ENCODE data around the gene ATG5. TPM values are rescaled to one million over a fixed set of nuclear protein-coding genes. Genes with fewer than 3 reads are reported as not detected.

ATG5 gene
- total RNA-seq, 1 donor from 2014 or later = 39.3 TPM

DNA sequence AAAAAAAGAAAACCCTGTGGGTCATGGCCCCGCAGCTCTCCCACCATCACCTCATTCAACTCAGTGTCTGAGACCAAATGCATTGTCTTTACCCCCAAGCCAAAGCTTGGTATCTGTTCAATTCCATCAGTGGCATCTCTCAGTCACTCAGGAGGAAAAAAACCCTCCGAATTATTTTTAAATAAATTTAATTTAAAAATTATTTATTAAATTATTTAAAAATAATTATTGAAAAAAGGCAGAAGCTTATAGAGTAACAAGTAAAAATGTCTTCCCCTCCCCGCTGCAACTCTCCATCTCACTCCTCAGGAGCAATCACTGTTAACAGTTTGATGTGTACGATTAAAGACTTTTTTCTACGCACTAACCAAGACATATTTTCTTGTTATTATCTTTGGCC lies 188.7 kb downstream of the ATG5 start:
- Mint-ChIP-seq H3K27me3 (ENCODE audit: low read depth, unreplicated experiment) (peaks cover 3% of the 10 kb centered on the region), H3K27ac (ENCODE audit: unreplicated experiment) (no peak overlapping the region), H3K4me3 (ENCODE audit: unreplicated experiment) (no peak overlapping the region), H3K4me1 (ENCODE audit: low read depth, unreplicated experiment) (peaks cover 8% of the 10 kb centered on the region), H3K36me3 (ENCODE audit: low read depth, unreplicated experiment) (peaks cover 1% of the 10 kb centered on the region), H3K9me3 (ENCODE audit: unreplicated experiment) (peaks cover 3% of the 10 kb centered on the region)
- DNase-seq (ENCODE audit: low read depth) (no peak), FAIRE-seq (no peak)
- Histone ChIP-seq H4K20me1 (ENCODE audit: insufficient read depth, low read length) (no peaks in the 10 kb centered on the region), H3K79me2 (ENCODE audit: insufficient read depth, low read length) (no peaks in the 10 kb centered on the region), H3K27ac (ENCODE audit: low read depth, low read length) (no peak overlapping the region), H2AFZ (ENCODE audit: low read depth, low read length) (no peak overlapping the region), H3K27me3 (ENCODE audit: insufficient read depth, low read length) (no peaks in the 10 kb centered on the region), H3K4me1 (ENCODE audit: insufficient read depth, low read length) (peaks cover 9% of the 10 kb centered on the region), H3K4me3 (ENCODE audit: insufficient read depth, low read depth, low read length) (no peak overlapping the region), H3K9me3 (ENCODE audit: insufficient read depth, low read depth, low read length) (no peaks in the 10 kb centered on the region), H3K9ac (ENCODE audit: low read length) (no peak overlapping the region), H3K36me3 (ENCODE audit: insufficient read depth, low read length) (no peaks in the 10 kb centered on the region), H3K4me2 (ENCODE audit: low read length) (no peak overlapping the region)
- no peak for TF ChIP-seq EZH2 (IDR thresholded peaks at IDR 0.05; ENCODE audit: insufficient read depth, low read length)
- TF ChIP-seq, protein P1, sequence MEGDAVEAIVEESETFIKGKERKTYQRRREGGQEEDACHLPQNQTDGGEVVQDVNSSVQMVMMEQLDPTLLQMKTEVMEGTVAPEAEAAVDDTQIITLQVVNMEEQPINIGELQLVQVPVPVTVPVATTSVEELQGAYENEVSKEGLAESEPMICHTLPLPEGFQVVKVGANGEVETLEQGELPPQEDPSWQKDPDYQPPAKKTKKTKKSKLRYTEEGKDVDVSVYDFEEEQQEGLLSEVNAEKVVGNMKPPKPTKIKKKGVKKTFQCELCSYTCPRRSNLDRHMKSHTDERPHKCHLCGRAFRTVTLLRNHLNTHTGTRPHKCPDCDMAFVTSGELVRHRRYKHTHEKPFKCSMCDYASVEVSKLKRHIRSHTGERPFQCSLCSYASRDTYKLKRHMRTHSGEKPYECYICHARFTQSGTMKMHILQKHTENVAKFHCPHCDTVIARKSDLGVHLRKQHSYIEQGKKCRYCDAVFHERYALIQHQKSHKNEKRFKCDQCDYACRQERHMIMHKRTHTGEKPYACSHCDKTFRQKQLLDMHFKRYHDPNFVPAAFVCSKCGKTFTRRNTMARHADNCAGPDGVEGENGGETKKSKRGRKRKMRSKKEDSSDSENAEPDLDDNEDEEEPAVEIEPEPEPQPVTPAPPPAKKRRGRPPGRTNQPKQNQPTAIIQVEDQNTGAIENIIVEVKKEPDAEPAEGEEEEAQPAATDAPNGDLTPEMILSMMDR (IDR thresholded peaks at IDR 0.05; ENCODE audit: insufficient read depth, low read depth, low read length) = no peak

DNA sequence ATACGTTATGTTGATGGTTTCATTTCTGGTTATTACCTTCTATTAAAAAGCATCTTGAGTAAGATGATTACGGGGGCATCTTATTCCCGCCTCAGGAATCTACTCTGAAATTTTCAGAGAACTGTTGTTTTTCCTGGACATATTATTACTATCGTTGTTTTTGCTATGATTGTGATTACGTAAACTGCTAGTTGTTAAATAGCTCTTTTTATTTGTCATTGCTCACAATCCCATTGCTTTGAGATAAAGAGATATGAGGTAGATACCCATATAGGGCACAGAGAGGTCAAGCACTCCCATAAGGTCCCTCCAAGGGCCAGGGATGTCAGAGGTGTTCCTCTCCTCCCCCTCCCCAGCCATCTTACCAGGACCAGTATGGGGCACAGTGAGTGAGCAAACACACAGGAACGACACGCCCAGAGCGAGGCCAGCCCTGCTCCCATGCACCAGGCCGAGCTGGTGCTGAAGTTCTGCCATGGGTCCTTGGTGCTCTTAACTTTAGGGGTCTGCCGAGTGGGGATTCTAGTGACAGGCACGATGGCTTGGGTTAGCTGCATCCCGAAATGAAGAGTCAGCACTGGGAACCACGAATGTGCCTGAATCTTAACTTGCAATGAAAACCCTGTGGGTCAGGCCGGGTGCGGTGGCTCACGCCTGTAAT lies 189.5 kb downstream of the ATG5 start:
- Histone ChIP-seq H3K4me1 (ENCODE audit: insufficient read depth, low read length) (peaks cover 9% of the 10 kb centered on the region), H3K4me2 (ENCODE audit: low read length) (no peak overlapping the region), H3K79me2 (ENCODE audit: insufficient read depth, low read length) (no peaks in the 10 kb centered on the region), H3K36me3 (ENCODE audit: insufficient read depth, low read length) (no peaks in the 10 kb centered on the region), H2AFZ (ENCODE audit: low read depth, low read length) (no peak overlapping the region), H3K27ac (ENCODE audit: low read depth, low read length) (no peak overlapping the region), H3K9ac (ENCODE audit: low read length) (no peak overlapping the region), H3K27me3 (ENCODE audit: insufficient read depth, low read length) (no peaks in the 10 kb centered on the region), H4K20me1 (ENCODE audit: insufficient read depth, low read length) (no peaks in the 10 kb centered on the region), H3K4me3 (ENCODE audit: insufficient read depth, low read depth, low read length) (no peak overlapping the region), H3K9me3 (ENCODE audit: insufficient read depth, low read depth, low read length) (no peaks in the 10 kb centered on the region)
- TF ChIP-seq, protein P1 (IDR thresholded peaks at IDR 0.05; ENCODE audit: insufficient read depth, low read depth, low read length) = no peak
- TF ChIP-seq EZH2 (IDR thresholded peaks at IDR 0.05; ENCODE audit: insufficient read depth, low read length) = no peak
- H3K27ac Mint-ChIP-seq (ENCODE audit: unreplicated experiment) = no peak overlapping the region
- H3K9me3 Mint-ChIP-seq (ENCODE audit: unreplicated experiment) = peaks cover 3% of the 10 kb centered on the region
- FAIRE-seq (no peak), DNase-seq (ENCODE audit: low read depth) (no peak)
- H3K4me1 Mint-ChIP-seq (ENCODE audit: low read depth, unreplicated experiment) = peaks cover 4% of the 10 kb centered on the region
- peaks cover 1% of the 10 kb centered on the region for H3K36me3 Mint-ChIP-seq (ENCODE audit: low read depth, unreplicated experiment)
- H3K4me3 Mint-ChIP-seq (ENCODE audit: unreplicated experiment) = no peak overlapping the region
- H3K27me3 Mint-ChIP-seq (ENCODE audit: low read depth, unreplicated experiment) = no peaks in the 10 kb centered on the region

DNA sequence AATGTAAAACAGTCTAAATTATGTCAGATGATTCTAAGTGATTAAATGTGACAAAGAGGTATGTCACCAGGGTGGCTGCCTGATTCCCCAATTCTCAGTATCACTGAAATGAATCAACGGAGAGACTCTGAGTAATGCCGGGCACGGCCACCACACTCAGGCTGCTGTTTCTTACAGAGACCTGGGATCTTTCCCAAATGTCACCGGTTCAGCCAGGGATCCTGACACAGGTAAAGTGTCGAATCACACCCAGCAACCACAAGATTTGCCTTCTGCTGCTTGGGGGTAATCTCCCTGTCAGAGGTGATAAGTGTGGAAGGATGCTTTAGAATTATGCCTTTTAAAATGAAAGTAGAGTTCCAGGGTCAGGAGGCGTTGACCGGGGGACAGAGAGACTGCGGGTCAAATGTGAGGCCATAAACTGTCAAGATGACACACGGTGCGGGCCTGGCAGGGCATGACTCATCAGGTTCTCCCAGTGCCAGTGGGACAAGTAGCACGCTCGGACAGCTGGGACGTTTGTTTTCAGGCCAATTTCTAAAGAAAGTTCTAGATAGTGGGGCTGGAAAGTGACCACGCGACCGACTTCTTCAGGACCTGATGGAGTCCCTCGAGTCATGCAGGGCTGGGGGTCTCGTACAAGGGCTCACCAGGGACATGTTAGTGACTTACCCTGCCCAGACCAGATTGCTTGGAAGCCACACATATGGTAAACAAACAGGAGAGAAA lies 190.5 kb downstream of the ATG5 start:
- H3K9ac ChIP-seq (ENCODE audit: low read length) = no peak overlapping the region
- DNase-seq (ENCODE audit: low read depth) (peak; percentile 46), FAIRE-seq (no peak)
- Mint-ChIP-seq H3K27ac (ENCODE audit: unreplicated experiment) (no peak overlapping the region), H3K9me3 (ENCODE audit: unreplicated experiment) (peaks cover 3% of the 10 kb centered on the region), H3K36me3 (ENCODE audit: low read depth, unreplicated experiment) (peaks cover 1% of the 10 kb centered on the region), H3K4me1 (ENCODE audit: low read depth, unreplicated experiment) (peaks cover 6% of the 10 kb centered on the region), H3K27me3 (ENCODE audit: low read depth, unreplicated experiment) (no peaks in the 10 kb centered on the region), H3K4me3 (ENCODE audit: unreplicated experiment) (no peak overlapping the region)
- no peak overlapping the region for H3K4me3 ChIP-seq (ENCODE audit: insufficient read depth, low read depth, low read length)
- H3K4me1 ChIP-seq (ENCODE audit: insufficient read depth, low read length) = peaks cover 11% of the 10 kb centered on the region
- no peak for TF ChIP-seq EZH2 (IDR thresholded peaks at IDR 0.05; ENCODE audit: insufficient read depth, low read length)
- TF ChIP-seq, protein P1 (IDR thresholded peaks at IDR 0.05; ENCODE audit: insufficient read depth, low read depth, low read length) = no peak
- H4K20me1 ChIP-seq (ENCODE audit: insufficient read depth, low read length) = no peaks in the 10 kb centered on the region
- peak overlapping the region; percentile 60 for H3K4me2 ChIP-seq (ENCODE audit: low read length)
- H3K27ac ChIP-seq (ENCODE audit: low read depth, low read length) = no peak overlapping the region
- H3K27me3 ChIP-seq (ENCODE audit: insufficient read depth, low read length) = no peaks in the 10 kb centered on the region
- H2AFZ ChIP-seq (ENCODE audit: low read depth, low read length) = peak overlapping the region; percentile 35
- H3K9me3 ChIP-seq (ENCODE audit: insufficient read depth, low read depth, low read length) = no peaks in the 10 kb centered on the region
- H3K79me2 ChIP-seq (ENCODE audit: insufficient read depth, low read length) = no peaks in the 10 kb centered on the region
- H3K36me3 ChIP-seq (ENCODE audit: insufficient read depth, low read length) = no peaks in the 10 kb centered on the region
